CD4-positive, CD25-positive, alpha-beta regulatory T cell (primary cell): ENCODE measurements around the gene REV1. TPM values are rescaled to one million over a fixed set of nuclear protein-coding genes. Genes with fewer than 3 reads are reported as not detected.

Source experiments
- ATAC-seq, 2 donors: fragments of 150-1000 bp; cut with Tn5 transposase; one replicate each; pipeline ENCODE4 v1.10.0; 2021; ENCODE audit warnings: low read depth in 2 of 2, moderate number of reproducible peaks in 2 of 2, moderate library complexity in 1 of 2
- DNase-seq, 3 donors: peaks; one replicate each; pipeline versions ENCODE4 v3.0.0 to v3.0.0-alpha.2; 2012 to 2022; ENCODE audit warnings: mixed read lengths in 1 of 3
- H3K27ac ChIP-seq: one replicate; pipeline ENCODE4 v1.7.0; 2013; ENCODE audit warnings: mild to moderate bottlenecking, low read length; ENCODE audit not compliant: insufficient read depth, poor library complexity, severe bottlenecking
- H3K27me3 ChIP-seq: one replicate; pipeline ENCODE4 v1.7.0; 2013; ENCODE audit warnings: low read length; ENCODE audit not compliant: control insufficient read depth, insufficient read depth
- H3K36me3 ChIP-seq: one replicate; pipeline ENCODE4 v1.7.0; 2013; ENCODE audit warnings: mild to moderate bottlenecking, low read length, moderate library complexity; ENCODE audit not compliant: control insufficient read depth, insufficient read depth
- H3K4me1 ChIP-seq: 2 replicates; pipeline ENCODE4 v1.7.0; 2013; ENCODE audit warnings: mild to moderate bottlenecking, low read length; ENCODE audit not compliant: insufficient read depth, control insufficient read depth, poor library complexity, severe bottlenecking
- H3K4me3 ChIP-seq: one replicate; pipeline ENCODE4 v1.7.0; 2013; ENCODE audit warnings: low read depth, mild to moderate bottlenecking, low read length, moderate library complexity
- H3K9me3 ChIP-seq, 2 experiments: 1 replicate in 1 of 2; 2 replicates in 1 of 2; pipeline ENCODE4 v1.7.0; 2013; ENCODE audit warnings: low read length in 2 of 2, mild to moderate bottlenecking in 1 of 2, moderate library complexity in 1 of 2; ENCODE audit not compliant: control insufficient read depth in 2 of 2
- H3K27ac Mint-ChIP-seq, 3 donors: one replicate each; pipeline ENCODE4 v1.8.0; 2020 to 2022; ENCODE audit warnings: mild to moderate bottlenecking in 3 of 3, mixed read lengths in 3 of 3, moderate library complexity in 2 of 3
- H3K27me3 Mint-ChIP-seq: one replicate; pipeline ENCODE4 v1.8.0; 2022; ENCODE audit warnings: mild to moderate bottlenecking, mixed read lengths
- H3K36me3 Mint-ChIP-seq: one replicate; pipeline ENCODE4 v1.8.0; 2020; ENCODE audit warnings: mixed read lengths
- H3K4me1 Mint-ChIP-seq, 4 donors: one replicate each; pipeline ENCODE4 v1.8.0; 2020 to 2022; ENCODE audit warnings: mixed read lengths in 4 of 4, mild to moderate bottlenecking in 1 of 4
- H3K4me3 Mint-ChIP-seq, 4 donors: one replicate each; pipeline ENCODE4 v1.8.0; 2020 to 2022; ENCODE audit warnings: mild to moderate bottlenecking in 4 of 4, mixed read lengths in 4 of 4, moderate library complexity in 3 of 4
- H3K9me3 Mint-ChIP-seq, 7 donors: one replicate each; pipeline ENCODE4 v1.8.0; 2020 to 2022; ENCODE audit warnings: mixed read lengths in 7 of 7, mild to moderate bottlenecking in 3 of 7, moderate library complexity in 2 of 7
- polyA plus RNA-seq, 4 donors: library from polyadenylated mRNA; unstranded; fragments of 300-500 nt; fragmentation: Illumina TruSeq; gene quantifications; one replicate each; pipeline ENCODE4 v1.2.3, GENCODE V29; 2021
- total RNA-seq: library from RNA; stranded (reverse); gene quantifications from one replicate; pipeline ENCODE4 v1.2.3, GENCODE V29; 2022

Gene REV1
- total and polyA plus RNA-seq, 5 donors from 2014 or later, result 12.4 to 60.3 (median 17.0) TPM

DNA sequence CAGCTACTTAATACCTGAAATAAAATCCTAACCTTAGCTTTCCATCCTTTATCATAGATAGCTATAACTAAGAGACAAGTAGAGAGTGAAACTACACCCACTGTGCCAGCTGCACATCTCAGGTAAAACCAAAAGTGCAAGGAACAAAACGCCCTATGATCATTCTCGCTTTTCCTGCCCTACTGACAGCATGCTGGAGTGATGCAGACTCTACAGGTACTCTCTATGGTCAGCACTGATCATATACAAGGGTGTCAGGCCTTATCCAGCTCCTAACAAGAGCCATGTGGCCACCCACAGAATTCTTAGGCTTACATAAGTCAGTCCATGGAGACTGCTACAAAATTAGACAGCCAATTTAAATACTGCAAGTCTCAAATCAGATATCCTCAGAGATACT lies 45.6 kb downstream of the REV1 start:
- Histone ChIP-seq H3K4me3 (no peak overlapping the region), H3K9me3 (no peaks in the 10 kb centered on the region), H3K36me3 (peaks cover 33% of the 10 kb centered on the region), H3K27me3 (no peaks in the 10 kb centered on the region), H3K4me1 (no peaks in the 10 kb centered on the region), H3K27ac (no peak overlapping the region)
- H3K4me1 Mint-ChIP-seq, result peaks cover 7 to 27% (median 16%) of the 10 kb centered on the region in 4 donors
- H3K36me3 Mint-ChIP-seq, result peaks cover 23% of the 10 kb centered on the region
- ATAC-seq (no peak), DNase-seq (peak in 1 of 3 donors; percentile 24)
- peak overlapping the region in 2 of 3 donors; percentile 17 to 55 for H3K27ac Mint-ChIP-seq
- no peaks in the 10 kb centered on the region for H3K27me3 Mint-ChIP-seq
- H3K9me3 Mint-ChIP-seq, result peaks cover 0 to 1% (median 0%) of the 10 kb centered on the region in 7 donors
- H3K4me3 Mint-ChIP-seq, result no peak overlapping the region

DNA sequence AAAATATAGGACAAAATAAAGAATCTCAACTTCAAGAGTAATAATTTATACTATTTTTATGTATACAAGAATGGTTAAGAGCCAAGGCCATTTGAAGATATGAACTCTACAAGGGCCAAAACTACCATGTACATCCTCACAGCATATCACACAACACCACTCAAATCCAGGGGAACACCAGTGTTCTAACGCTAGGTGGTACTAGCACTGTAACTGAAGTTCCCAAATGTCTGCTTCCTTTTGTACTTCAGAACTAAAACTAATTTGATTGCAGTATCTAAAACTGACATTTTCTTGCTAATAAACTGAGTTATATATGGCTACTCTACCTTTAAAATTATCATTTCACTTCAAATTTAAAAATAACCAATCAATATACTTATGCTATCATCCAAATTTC lies 47.0 kb downstream of the REV1 start:
- no peak overlapping the region for H3K27ac ChIP-seq
- Mint-ChIP-seq H3K4me1 (peaks cover 7 to 27% (median 13%) of the 10 kb centered on the region in 4 donors), H3K9me3 (peaks cover 0 to 1% (median 0%) of the 10 kb centered on the region in 7 donors), H3K27me3 (no peaks in the 10 kb centered on the region), H3K4me3 (no peak overlapping the region), H3K36me3 (peaks cover 22% of the 10 kb centered on the region), H3K27ac (no peak overlapping the region)
- DNase-seq, result no peak
- no peaks in the 10 kb centered on the region for H3K9me3 ChIP-seq
- no peaks in the 10 kb centered on the region for H3K4me1 ChIP-seq
- no peak overlapping the region for H3K4me3 ChIP-seq
- ATAC-seq, result no peak
- H3K27me3 ChIP-seq, result no peaks in the 10 kb centered on the region
- H3K36me3 ChIP-seq, result peaks cover 34% of the 10 kb centered on the region

DNA sequence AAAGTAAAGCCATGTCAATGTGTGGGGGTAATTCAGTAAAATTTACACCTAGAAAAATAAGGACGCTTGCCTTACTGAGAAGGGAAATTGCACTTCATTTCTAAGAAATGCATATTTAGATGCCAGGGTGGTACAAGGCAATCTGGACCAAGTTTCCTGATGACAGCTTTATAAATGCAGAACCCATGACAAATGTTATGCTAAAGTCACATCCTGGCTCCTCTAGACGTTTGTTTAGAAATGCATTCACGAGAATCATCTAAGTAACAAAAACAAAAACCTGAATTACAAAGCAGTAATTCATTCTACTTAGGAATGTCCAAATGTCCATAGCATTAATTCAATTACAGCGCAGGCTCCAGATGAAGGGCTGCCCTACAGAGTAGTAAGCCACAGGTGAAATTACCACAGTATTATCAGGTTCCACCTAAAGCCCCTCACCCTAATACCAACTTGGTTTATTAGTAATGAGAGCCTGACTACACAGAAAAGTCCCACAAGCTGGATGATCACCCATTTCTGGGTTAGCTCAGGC lies 49.8 kb downstream of the REV1 start:
- Histone ChIP-seq H3K27ac (no peak overlapping the region), H3K4me1 (no peaks in the 10 kb centered on the region), H3K36me3 (peaks cover 29% of the 10 kb centered on the region), H3K4me3 (no peak overlapping the region), H3K27me3 (no peaks in the 10 kb centered on the region), H3K9me3 (no peaks in the 10 kb centered on the region)
- peak overlapping the region in 1 of 3 donors; percentile 51 for H3K27ac Mint-ChIP-seq
- no peaks in the 10 kb centered on the region for H3K9me3 Mint-ChIP-seq
- H3K4me3 Mint-ChIP-seq, result no peak overlapping the region
- DNase-seq (peak in 1 of 3 donors; percentile 40), ATAC-seq (no peak)
- H3K4me1 Mint-ChIP-seq, result peaks cover 10 to 21% (median 13%) of the 10 kb centered on the region in 4 donors
- H3K36me3 Mint-ChIP-seq, result peaks cover 22% of the 10 kb centered on the region
- H3K27me3 Mint-ChIP-seq, result no peaks in the 10 kb centered on the region

- H3K9me3 ChIP-seq, result no peaks in the 10 kb centered on the region
- ATAC-seq (no peak), DNase-seq (no peak)
- Mint-ChIP-seq H3K9me3 (no peaks in the 10 kb centered on the region), H3K27me3 (no peaks in the 10 kb centered on the region), H3K4me1 (peaks cover 9 to 24% (median 13%) of the 10 kb centered on the region in 4 donors), H3K27ac (no peak overlapping the region), H3K4me3 (no peak overlapping the region), H3K36me3 (peaks cover 24% of the 10 kb centered on the region)
- no peaks in the 10 kb centered on the region for H3K27me3 ChIP-seq
- no peak overlapping the region for H3K4me3 ChIP-seq
- no peak overlapping the region for H3K27ac ChIP-seq
- no peaks in the 10 kb centered on the region for H3K4me1 ChIP-seq
- H3K36me3 ChIP-seq, result peaks cover 35% of the 10 kb centered on the region
Observed at GRCh38 chr2:99436874-99437273, 52.9 kb downstream of the REV1 start.

DNA sequence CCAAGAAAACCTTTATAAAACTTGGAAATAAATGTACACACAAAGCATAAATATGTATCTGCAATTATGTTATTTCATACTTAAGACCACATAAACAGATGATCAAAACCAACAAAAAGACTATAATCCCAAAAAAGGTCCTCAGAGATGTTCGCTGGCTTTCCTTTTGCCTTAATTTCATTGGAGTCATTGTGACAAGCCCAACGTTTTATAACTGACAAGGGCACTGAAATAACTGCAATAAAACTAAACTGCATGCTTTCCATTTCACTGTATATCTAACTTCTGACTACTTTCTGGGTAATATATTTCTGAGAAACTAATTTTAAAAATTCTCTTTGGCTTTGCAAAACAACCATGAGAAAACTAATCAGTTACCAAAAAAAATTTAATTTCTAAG lies 56.5 kb downstream of the REV1 start:
- Histone ChIP-seq H3K27ac (no peak overlapping the region), H3K27me3 (no peaks in the 10 kb centered on the region), H3K4me1 (no peaks in the 10 kb centered on the region), H3K4me3 (no peak overlapping the region), H3K36me3 (peaks cover 37% of the 10 kb centered on the region), H3K9me3 (no peaks in the 10 kb centered on the region)
- no peaks in the 10 kb centered on the region for H3K27me3 Mint-ChIP-seq
- ATAC-seq, result no peak
- H3K9me3 Mint-ChIP-seq, result no peaks in the 10 kb centered on the region
- H3K27ac Mint-ChIP-seq, result peak overlapping the region in 1 of 3 donors; percentile 57
- DNase-seq, result peak in 1 of 3 donors; percentile 8
- peaks cover 28% of the 10 kb centered on the region for H3K36me3 Mint-ChIP-seq
- no peak overlapping the region for H3K4me3 Mint-ChIP-seq
- peaks cover 10 to 28% (median 20%) of the 10 kb centered on the region in 4 donors for H3K4me1 Mint-ChIP-seq

DNA sequence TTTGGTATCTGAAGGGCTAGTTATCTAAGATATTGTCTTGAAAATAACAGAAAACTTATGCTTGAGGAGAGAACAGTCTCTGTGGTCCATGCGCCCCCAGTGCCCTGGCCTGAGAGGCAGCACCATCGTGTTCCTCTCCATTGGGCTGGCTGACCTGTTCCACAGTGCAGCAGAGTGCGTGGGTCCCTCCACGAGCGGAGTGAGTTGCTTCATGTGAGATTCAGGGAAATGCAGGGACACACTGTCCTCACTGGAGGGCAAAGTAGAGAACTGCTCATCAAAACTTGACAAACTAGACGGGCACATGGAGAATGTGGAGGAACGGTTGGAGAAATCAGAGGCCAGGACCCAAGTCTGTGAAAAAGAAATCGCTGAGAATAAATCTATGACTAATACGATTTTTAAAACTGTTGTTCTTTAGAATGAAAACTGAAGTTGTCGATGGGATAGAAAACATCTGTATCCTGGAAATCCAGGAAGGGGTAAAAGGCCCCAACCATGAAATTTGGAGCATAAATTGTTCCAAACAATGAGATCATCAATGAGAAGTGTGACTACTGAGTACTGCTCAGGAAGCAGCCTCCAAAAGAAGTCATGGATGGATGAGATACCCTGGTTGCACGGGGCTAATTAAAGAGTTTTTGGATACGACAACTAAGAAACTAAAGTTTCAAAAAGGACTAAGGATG lies 58.1 kb downstream of the REV1 start:
- Mint-ChIP-seq H3K4me1 (peaks cover 10 to 28% (median 21%) of the 10 kb centered on the region in 4 donors), H3K9me3 (no peaks in the 10 kb centered on the region), H3K36me3 (peaks cover 26% of the 10 kb centered on the region), H3K27ac (peak overlapping the region; percentile 18 to 79 (median 60)), H3K4me3 (no peak overlapping the region), H3K27me3 (no peaks in the 10 kb centered on the region)
- no peaks in the 10 kb centered on the region for H3K9me3 ChIP-seq
- no peaks in the 10 kb centered on the region for H3K4me1 ChIP-seq
- ATAC-seq (no peak), DNase-seq (no peak)
- no peaks in the 10 kb centered on the region for H3K27me3 ChIP-seq
- no peak overlapping the region for H3K4me3 ChIP-seq
- H3K27ac ChIP-seq, result no peak overlapping the region
- H3K36me3 ChIP-seq, result peaks cover 44% of the 10 kb centered on the region

DNA sequence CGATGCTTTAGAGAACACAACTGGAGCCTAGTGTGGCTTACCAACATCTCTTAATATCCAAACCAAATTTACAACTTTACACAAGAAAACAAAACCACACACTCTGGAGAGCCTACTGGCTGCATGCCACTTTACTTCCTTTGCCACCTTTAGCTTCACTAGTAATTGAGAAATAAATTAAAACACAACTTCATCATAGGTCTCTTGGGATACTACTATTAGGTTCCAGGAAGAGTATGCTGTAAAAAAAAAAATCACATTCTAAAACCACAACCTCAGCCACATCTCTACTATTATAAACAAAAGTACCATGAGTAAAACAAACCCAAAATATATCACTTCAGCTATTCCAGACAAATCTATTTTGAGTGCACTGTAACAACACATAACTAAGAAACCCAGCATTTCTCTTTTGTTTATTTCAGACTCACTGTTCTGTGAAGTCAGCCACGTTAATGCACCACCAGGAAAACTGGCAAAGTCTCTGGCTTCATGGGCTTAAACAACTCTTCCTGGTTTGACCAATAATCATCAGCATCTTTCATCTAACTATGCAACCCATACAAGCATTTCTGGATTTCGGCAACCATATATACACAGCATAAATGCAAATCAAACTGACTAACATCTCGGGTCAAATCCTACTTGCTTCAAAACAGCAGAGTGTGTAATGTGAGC lies 59.1 kb downstream of the REV1 start:
- H3K36me3 ChIP-seq, result peaks cover 44% of the 10 kb centered on the region
- H3K4me1 Mint-ChIP-seq, result peaks cover 6 to 25% (median 21%) of the 10 kb centered on the region in 4 donors
- H3K4me1 ChIP-seq, result no peaks in the 10 kb centered on the region
- ATAC-seq (no peak), DNase-seq (no peak)
- no peak overlapping the region for H3K4me3 ChIP-seq
- H3K9me3 ChIP-seq, result no peaks in the 10 kb centered on the region
- peak overlapping the region in 2 of 3 donors; percentile 21 to 49 for H3K27ac Mint-ChIP-seq
- no peak overlapping the region for H3K27ac ChIP-seq
- peaks cover 26% of the 10 kb centered on the region for H3K36me3 Mint-ChIP-seq
- H3K9me3 Mint-ChIP-seq, result no peaks in the 10 kb centered on the region
- H3K4me3 Mint-ChIP-seq, result no peak overlapping the region
- no peaks in the 10 kb centered on the region for H3K27me3 Mint-ChIP-seq
- H3K27me3 ChIP-seq, result no peaks in the 10 kb centered on the region
